Natural killer cell (primary cell): ENCODE data around the gene HNRNPH1. TPM values are rescaled to one million over a fixed set of nuclear protein-coding genes. Genes with fewer than 3 reads are reported as not detected.
A peak's percentile ranks its signal among the peaks of the same experiment; 100 is the strongest.
"Not testable (repeated sequence)": the region's sequence is repeated elsewhere in the genome, so short reads cannot be mapped to it uniquely, and the experiment has no call there.

Experiments
- ATAC-seq, 3 donors: fragments of 150-1000 bp in 2 of 3; fragments of 200-7000 bp in 1 of 3; cut with Tn5 transposase; 1 replicate in 1 of 3; 2 replicates in 2 of 3; pipeline ENCODE4 v1.10.0; 2021; ENCODE audit warnings: mild to moderate bottlenecking in 2 of 3, moderate library complexity in 2 of 3
- DNase-seq, 2 donors: peaks; one replicate each; pipeline versions ENCODE4 v3.0.0 to v3.0.0-alpha.2; 2013 to 2021; ENCODE audit warnings: mixed read lengths in 1 of 2
- H3K27ac ChIP-seq: one replicate; pipeline ENCODE4 v1.5.1; 2013; ENCODE audit warnings: mild to moderate bottlenecking, low read length
- H3K27me3 ChIP-seq: one replicate; pipeline ENCODE4 v1.6.1; 2013; ENCODE audit warnings: low read length; ENCODE audit not compliant: control insufficient read depth, insufficient read depth
- H3K36me3 ChIP-seq: one replicate; pipeline ENCODE4 v1.6.1; 2013; ENCODE audit warnings: low read length; ENCODE audit not compliant: control insufficient read depth, insufficient read depth
- H3K4me1 ChIP-seq: one replicate; pipeline ENCODE4 v1.6.1; 2013; ENCODE audit warnings: low read length; ENCODE audit not compliant: control insufficient read depth, insufficient read depth
- H3K4me3 ChIP-seq: one replicate; pipeline ENCODE4 v1.5.1; 2013; ENCODE audit warnings: low read length
- H3K9me3 ChIP-seq: one replicate; pipeline ENCODE4 v1.6.1; 2013; ENCODE audit warnings: low read length; ENCODE audit not compliant: control insufficient read depth, insufficient read depth
- H3K27ac Mint-ChIP-seq, 2 donors: one replicate each; pipeline ENCODE4 v1.8.0; 2022; ENCODE audit warnings: mild to moderate bottlenecking in 2 of 2, mixed read lengths in 2 of 2, moderate library complexity in 1 of 2
- H3K27me3 Mint-ChIP-seq, 2 donors: one replicate each; pipeline ENCODE4 v1.8.0; 2022; ENCODE audit warnings: low read depth in 2 of 2, mixed read lengths in 2 of 2
- H3K36me3 Mint-ChIP-seq: one replicate; pipeline ENCODE4 v1.8.0; 2022; ENCODE audit warnings: mixed read lengths
- H3K4me1 Mint-ChIP-seq, 2 donors: one replicate each; pipeline ENCODE4 v1.8.0; 2022; ENCODE audit warnings: mixed read lengths in 2 of 2
- H3K4me3 Mint-ChIP-seq: one replicate; pipeline ENCODE4 v1.8.0; 2022; ENCODE audit warnings: mild to moderate bottlenecking, moderate library complexity, mixed read lengths
- H3K9me3 Mint-ChIP-seq, 2 donors: one replicate each; pipeline ENCODE4 v1.8.0; 2022; ENCODE audit warnings: mixed read lengths in 2 of 2
- CTCF ChIP-seq: fragments of 200-600 bp; IDR thresholded peaks from one replicate; pipeline ENCODE4 v1.8.0; 2022; ENCODE audit warnings: antibody characterized with exemption
- WGBS: methylation state at CpG from one replicate; pipeline ENCODE4 v1.1.7; 2013; ENCODE audit warnings: missing lambda C conversion rate; ENCODE audit not compliant: insufficient coverage; 5-methylcytosine and 5-hydroxymethylcytosine counted together
- intact Hi-C: fragments of 100-400 bp; cut with micrococcal nuclease; formaldehyde crosslinking; loops from one replicate; pipeline ENCODE4 v1.14.2; 2022
- total RNA-seq, 4 donors: library from RNA; stranded (reverse); fragments of 120-200 nt in 1 of 4; gene quantifications; one replicate each; pipeline versions ENCODE4 v1.2.3 to v1.2.4, GENCODE V29; 2013 to 2022

Gene HNRNPH1
- total RNA-seq, 3 donors from 2014 or later (not counting 1 experiment from before 2014, with no cell fraction given): 1,749 to 2,212 (median 1,853) TPM

DNA sequence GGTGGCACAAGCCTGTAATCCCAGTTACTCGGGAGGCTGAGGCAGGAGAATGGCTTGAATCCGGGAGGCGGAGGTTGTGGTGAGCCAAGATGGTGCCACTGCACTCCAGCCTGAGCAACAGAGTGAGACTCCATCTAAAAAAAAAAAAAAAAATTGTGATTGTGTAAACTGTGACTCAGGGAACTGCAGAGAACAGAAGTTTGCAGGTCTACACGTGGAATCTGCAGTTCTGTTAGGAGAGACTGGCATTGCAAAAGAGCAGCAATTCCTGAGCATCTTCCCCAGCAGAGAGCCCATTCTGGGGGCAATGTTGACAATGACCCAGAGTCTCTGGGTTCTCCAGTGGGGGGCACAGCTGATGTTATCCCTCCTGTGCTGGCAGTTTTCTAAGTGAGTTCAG, 18.3 kb upstream of the HNRNPH1 start:
- H3K9me3 ChIP-seq, H3K27me3 Mint-ChIP-seq, ATAC-seq, H3K27ac ChIP-seq, H3K4me3 Mint-ChIP-seq, H3K36me3 ChIP-seq, H3K27me3 ChIP-seq, H3K4me3 ChIP-seq, H3K4me1 Mint-ChIP-seq, DNase-seq, H3K4me1 ChIP-seq, intact Hi-C loops, H3K36me3 Mint-ChIP-seq, H3K27ac Mint-ChIP-seq, H3K9me3 Mint-ChIP-seq: not testable (repeated sequence)
- WGBS: no CpG with 5 or more reads among the region's 4 CpGs

DNA sequence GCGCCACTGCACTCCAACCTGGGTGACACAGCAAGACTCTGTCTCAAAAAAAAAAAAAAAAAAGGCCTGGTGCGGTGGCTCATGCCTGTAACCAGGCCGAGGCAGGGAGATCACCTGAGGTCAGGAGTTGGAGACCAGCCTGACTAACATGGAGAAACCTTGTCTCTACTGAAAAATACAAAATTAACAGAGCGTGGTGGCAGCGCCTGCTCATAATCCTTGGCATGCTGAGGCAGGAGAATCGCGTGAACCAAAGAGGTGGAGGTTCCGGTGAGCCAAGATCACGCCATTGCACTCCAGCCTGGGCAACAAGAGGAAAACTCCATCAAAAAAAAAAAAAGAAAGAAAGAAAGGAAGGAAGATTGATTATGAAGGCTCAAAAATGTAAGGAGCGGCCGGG, 15.8 kb upstream of the HNRNPH1 start:
- H3K4me1 ChIP-seq, H3K4me3 Mint-ChIP-seq, H3K36me3 ChIP-seq, H3K36me3 Mint-ChIP-seq, H3K27ac Mint-ChIP-seq, H3K27ac ChIP-seq, H3K4me1 Mint-ChIP-seq, H3K27me3 ChIP-seq, H3K9me3 ChIP-seq, ATAC-seq, H3K9me3 Mint-ChIP-seq, DNase-seq, H3K4me3 ChIP-seq, intact Hi-C loops, H3K27me3 Mint-ChIP-seq: not testable (repeated sequence)
- WGBS: 98% methylated on average over 11 of the region's 11 CpGs

- H3K27ac Mint-ChIP-seq, H3K9me3 ChIP-seq, H3K4me1 Mint-ChIP-seq, H3K4me1 ChIP-seq, H3K9me3 Mint-ChIP-seq, H3K27ac ChIP-seq, H3K4me3 ChIP-seq, H3K4me3 Mint-ChIP-seq, H3K27me3 ChIP-seq, DNase-seq, intact Hi-C loops, H3K36me3 Mint-ChIP-seq, H3K27me3 Mint-ChIP-seq, H3K36me3 ChIP-seq: not testable (repeated sequence)
- WGBS: 2% methylated on average over 6 of the region's 49 CpGs
- ATAC-seq: peak; percentile 96 to 97 (median 97)
These were observed 11.1 kb upstream of the HNRNPH1 start for GRCh38 chr5:179634370-179635172.

DNA sequence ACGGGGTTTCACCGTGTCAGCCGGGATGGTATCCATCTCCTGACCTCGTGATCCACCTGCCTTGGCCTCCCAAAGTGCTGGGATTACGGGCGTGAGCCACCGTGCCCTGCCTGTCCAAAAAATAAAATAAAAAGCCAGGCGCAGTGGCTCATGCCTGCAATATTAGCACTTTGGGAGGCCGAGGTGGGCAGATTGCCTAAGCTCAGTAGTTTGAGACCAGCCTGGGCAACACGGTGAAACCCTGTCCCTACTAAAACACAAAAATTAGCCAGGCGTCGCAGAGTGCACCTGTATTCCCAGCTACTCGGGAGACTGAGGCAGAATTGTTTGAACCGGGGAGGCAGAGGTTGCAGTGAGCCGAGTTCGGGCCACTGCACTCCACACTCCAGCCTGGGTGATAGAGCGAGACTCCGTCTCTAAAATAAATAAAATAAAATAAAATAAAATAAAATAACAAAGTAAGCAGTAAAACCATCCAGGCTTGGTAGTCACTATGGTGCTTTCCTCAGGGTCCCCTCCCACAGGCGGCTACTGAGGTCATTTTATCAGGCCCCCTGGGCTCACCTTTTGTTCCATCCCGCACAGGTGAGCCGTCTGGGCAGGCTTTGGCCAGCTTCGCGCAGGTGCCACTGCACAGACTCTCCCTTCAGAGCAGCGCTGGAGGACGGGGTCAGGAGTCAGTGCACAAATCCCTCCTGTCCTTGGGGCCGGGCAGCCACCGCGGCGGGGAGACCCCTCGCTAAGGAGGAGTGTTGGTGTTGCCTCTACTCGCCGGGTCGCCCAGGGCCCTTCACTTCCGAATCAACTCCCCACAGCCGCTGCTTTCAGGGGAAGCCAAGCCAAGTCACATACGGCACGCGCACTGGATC, 10.3 kb upstream of the HNRNPH1 start:
- H3K4me1 Mint-ChIP-seq, H3K36me3 Mint-ChIP-seq, H3K27ac Mint-ChIP-seq, H3K9me3 ChIP-seq, H3K4me1 ChIP-seq, intact Hi-C loops, H3K4me3 ChIP-seq, H3K27me3 ChIP-seq, H3K27ac ChIP-seq, H3K36me3 ChIP-seq, H3K9me3 Mint-ChIP-seq, H3K4me3 Mint-ChIP-seq, H3K27me3 Mint-ChIP-seq: not testable (repeated sequence)
- ATAC-seq (peak; percentile 66 to 70 (median 68)), DNase-seq (peak in 1 of 2 donors; percentile 4)
- 79% methylated on average over 17 of the region's 38 CpGs for WGBS

GRCh38 chr5:179624841-179625271, 1.4 kb upstream of the HNRNPH1 start:
- Mint-ChIP-seq H3K9me3 (no peaks in the 10 kb centered on the region), H3K4me1 (peaks cover 51% of the 10 kb centered on the region in 2 donors), H3K4me3 (peak overlapping the region; percentile 97), H3K36me3 (peaks cover 22% of the 10 kb centered on the region), H3K27me3 (no peaks in the 10 kb centered on the region), H3K27ac (peak overlapping the region; percentile 98 to 99)
- no peak for ATAC-seq
- TF ChIP-seq CTCF: no peak
- Histone ChIP-seq H3K4me1 (peaks cover 24% of the 10 kb centered on the region), H3K36me3 (peaks cover 22% of the 10 kb centered on the region), H3K4me3 (no peak overlapping the region), H3K9me3 (no peaks in the 10 kb centered on the region), H3K27ac (peak overlapping the region; percentile 98), H3K27me3 (no peaks in the 10 kb centered on the region)
- intact Hi-C loops: loop anchor here (5.0 to 10.0 kb wide), 2 partner anchors 68 to 110 kb away; partner anchors contain the start of gene MAML1
- DNase-seq: no peak
- 94% methylated on average over 9 of the region's 9 CpGs for WGBS
